Natural killer cell (primary cell): Measurements from ENCODE around the gene PASK. TPM values are rescaled to one million over a fixed set of nuclear protein-coding genes. Genes with fewer than 3 reads are reported as not detected.

Source experiments
- ATAC-seq, 3 donors: fragments of 150-1000 bp in 2 of 3; fragments of 200-7000 bp in 1 of 3; cut with Tn5 transposase; 1 replicate in 1 of 3; 2 replicates in 2 of 3; pipeline ENCODE4 v1.10.0; 2021; ENCODE audit warnings: mild to moderate bottlenecking in 2 of 3, moderate library complexity in 2 of 3
- DNase-seq, 2 donors: peaks; one replicate each; pipeline versions ENCODE4 v3.0.0 to v3.0.0-alpha.2; 2013 to 2021; ENCODE audit warnings: mixed read lengths in 1 of 2
- H3K27ac ChIP-seq: one replicate; pipeline ENCODE4 v1.5.1; 2013; ENCODE audit warnings: mild to moderate bottlenecking, low read length
- H3K27me3 ChIP-seq: one replicate; pipeline ENCODE4 v1.6.1; 2013; ENCODE audit warnings: low read length; ENCODE audit not compliant: control insufficient read depth, insufficient read depth
- H3K36me3 ChIP-seq: one replicate; pipeline ENCODE4 v1.6.1; 2013; ENCODE audit warnings: low read length; ENCODE audit not compliant: control insufficient read depth, insufficient read depth
- H3K4me1 ChIP-seq: one replicate; pipeline ENCODE4 v1.6.1; 2013; ENCODE audit warnings: low read length; ENCODE audit not compliant: control insufficient read depth, insufficient read depth
- H3K4me3 ChIP-seq: one replicate; pipeline ENCODE4 v1.5.1; 2013; ENCODE audit warnings: low read length
- H3K9me3 ChIP-seq: one replicate; pipeline ENCODE4 v1.6.1; 2013; ENCODE audit warnings: low read length; ENCODE audit not compliant: control insufficient read depth, insufficient read depth
- H3K27ac Mint-ChIP-seq, 2 donors: one replicate each; pipeline ENCODE4 v1.8.0; 2022; ENCODE audit warnings: mild to moderate bottlenecking in 2 of 2, mixed read lengths in 2 of 2, moderate library complexity in 1 of 2
- H3K27me3 Mint-ChIP-seq, 2 donors: one replicate each; pipeline ENCODE4 v1.8.0; 2022; ENCODE audit warnings: low read depth in 2 of 2, mixed read lengths in 2 of 2
- H3K36me3 Mint-ChIP-seq: one replicate; pipeline ENCODE4 v1.8.0; 2022; ENCODE audit warnings: mixed read lengths
- H3K4me1 Mint-ChIP-seq, 2 donors: one replicate each; pipeline ENCODE4 v1.8.0; 2022; ENCODE audit warnings: mixed read lengths in 2 of 2
- H3K4me3 Mint-ChIP-seq: one replicate; pipeline ENCODE4 v1.8.0; 2022; ENCODE audit warnings: mild to moderate bottlenecking, moderate library complexity, mixed read lengths
- H3K9me3 Mint-ChIP-seq, 2 donors: one replicate each; pipeline ENCODE4 v1.8.0; 2022; ENCODE audit warnings: mixed read lengths in 2 of 2
- WGBS: methylation state at CpG from one replicate; pipeline ENCODE4 v1.1.7; 2013; ENCODE audit warnings: missing lambda C conversion rate; ENCODE audit not compliant: insufficient coverage; 5-methylcytosine and 5-hydroxymethylcytosine counted together
- intact Hi-C: fragments of 100-400 bp; cut with micrococcal nuclease; formaldehyde crosslinking; loops from one replicate; pipeline ENCODE4 v1.14.2; 2022
- total RNA-seq, 4 donors: library from RNA; stranded (reverse); fragments of 120-200 nt in 1 of 4; gene quantifications; one replicate each; pipeline versions ENCODE4 v1.2.3 to v1.2.4, GENCODE V29; 2013 to 2022
- TF ChIP-seq, protein P1 (sequence below): fragments of 200-600 bp; IDR thresholded peaks from one replicate; pipeline ENCODE4 v1.8.0; 2022; ENCODE audit warnings: antibody characterized with exemption

Gene PASK
- total RNA-seq, 3 donors from 2014 or later (not counting 1 experiment from before 2014, with no cell fraction given): 27.9 to 45.2 (median 36.2) TPM

GRCh38 chr2:241150660-241151530, 1.6 kb upstream of the PASK start:
- no peaks in the 10 kb centered on the region for H3K36me3 Mint-ChIP-seq
- H3K9me3 Mint-ChIP-seq: no peaks in the 10 kb centered on the region
- Histone ChIP-seq H3K9me3 (no peaks in the 10 kb centered on the region), H3K36me3 (peaks cover 6% of the 10 kb centered on the region), H3K27me3 (no peaks in the 10 kb centered on the region), H3K27ac (no peak overlapping the region), H3K4me1 (peaks cover 14% of the 10 kb centered on the region), H3K4me3 (peak overlapping the region; percentile 78)
- intact Hi-C loops: loop anchor here (1.0 kb wide), 1 partner anchor 49 kb away; the partner anchor contains the start of gene MTERF4
- peak overlapping the region; percentile 95 for H3K4me3 Mint-ChIP-seq
- peak overlapping the region; percentile 89 to 90 for H3K27ac Mint-ChIP-seq
- 15% methylated on average over 37 of the region's 37 CpGs for WGBS
- H3K27me3 Mint-ChIP-seq: no peaks in the 10 kb centered on the region
- TF ChIP-seq, protein P1, sequence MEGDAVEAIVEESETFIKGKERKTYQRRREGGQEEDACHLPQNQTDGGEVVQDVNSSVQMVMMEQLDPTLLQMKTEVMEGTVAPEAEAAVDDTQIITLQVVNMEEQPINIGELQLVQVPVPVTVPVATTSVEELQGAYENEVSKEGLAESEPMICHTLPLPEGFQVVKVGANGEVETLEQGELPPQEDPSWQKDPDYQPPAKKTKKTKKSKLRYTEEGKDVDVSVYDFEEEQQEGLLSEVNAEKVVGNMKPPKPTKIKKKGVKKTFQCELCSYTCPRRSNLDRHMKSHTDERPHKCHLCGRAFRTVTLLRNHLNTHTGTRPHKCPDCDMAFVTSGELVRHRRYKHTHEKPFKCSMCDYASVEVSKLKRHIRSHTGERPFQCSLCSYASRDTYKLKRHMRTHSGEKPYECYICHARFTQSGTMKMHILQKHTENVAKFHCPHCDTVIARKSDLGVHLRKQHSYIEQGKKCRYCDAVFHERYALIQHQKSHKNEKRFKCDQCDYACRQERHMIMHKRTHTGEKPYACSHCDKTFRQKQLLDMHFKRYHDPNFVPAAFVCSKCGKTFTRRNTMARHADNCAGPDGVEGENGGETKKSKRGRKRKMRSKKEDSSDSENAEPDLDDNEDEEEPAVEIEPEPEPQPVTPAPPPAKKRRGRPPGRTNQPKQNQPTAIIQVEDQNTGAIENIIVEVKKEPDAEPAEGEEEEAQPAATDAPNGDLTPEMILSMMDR: no peak
- ATAC-seq (no peak), DNase-seq (peak in 1 of 2 donors; percentile 21)
- H3K4me1 Mint-ChIP-seq: peaks cover 34 to 42% of the 10 kb centered on the region in 2 donors

DNA sequence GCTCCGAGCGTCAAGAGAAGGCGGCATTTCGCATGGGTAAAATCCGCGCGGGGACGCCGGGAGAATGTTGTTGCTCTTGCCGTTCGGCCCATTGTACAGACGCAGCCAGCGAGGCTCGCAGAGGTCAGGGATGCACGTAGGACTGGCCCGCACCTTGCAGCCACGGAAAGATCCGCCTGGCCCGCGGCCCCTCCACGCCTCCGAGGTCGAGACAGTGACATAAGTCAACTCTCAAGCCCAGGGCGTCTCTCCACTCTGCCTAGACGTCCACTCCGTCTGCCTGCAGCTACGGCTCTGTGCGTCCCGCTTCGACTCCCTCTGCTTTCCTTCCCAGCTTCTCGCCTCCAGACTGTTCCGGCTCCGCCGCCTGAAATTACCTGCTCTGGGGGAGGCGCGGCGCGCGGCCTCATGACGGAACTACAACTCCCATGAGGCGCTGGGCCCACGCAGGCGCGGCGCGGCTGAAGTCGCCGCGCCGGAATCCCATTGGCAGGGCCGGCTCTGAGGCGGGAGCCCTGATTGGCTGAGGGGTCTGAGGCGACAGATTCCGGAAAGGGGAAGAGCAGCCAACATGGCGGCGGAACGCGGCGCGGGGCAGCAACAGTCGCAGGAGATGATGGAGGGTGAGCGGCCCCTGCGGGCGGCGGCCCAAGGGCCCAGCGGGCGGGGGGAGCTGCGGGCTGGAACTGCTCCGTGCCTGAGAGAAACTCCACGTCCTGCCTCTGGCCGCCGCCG, 820 bp upstream of the PASK start, which contains the start of gene PPP1R7:
Gene PPP1R7 (plus strand): TSS at position 543 of the 735 bp plus-strand sequence. CDS start 29 bp downstream, at position 572.
- H3K4me1 Mint-ChIP-seq: peaks cover 34 to 42% of the 10 kb centered on the region in 2 donors
- Histone ChIP-seq H3K27me3 (no peaks in the 10 kb centered on the region), H3K4me1 (peaks cover 14% of the 10 kb centered on the region), H3K9me3 (no peaks in the 10 kb centered on the region), H3K4me3 (peak within 1 kb of the TSS; percentile 78), H3K36me3 (peaks cover 6% of the 10 kb centered on the region), H3K27ac (peak within 1 kb of the TSS; percentile 6)
- H3K4me3 Mint-ChIP-seq: peak within 1 kb of the TSS; percentile 95
- TF ChIP-seq, protein P1: no peak
- DNase-seq: peak; percentile 89 to 97
- peak; percentile 83 to 89 (median 83) for ATAC-seq
- peak within 1 kb of the TSS; percentile 89 to 90 for H3K27ac Mint-ChIP-seq
- under 1% methylated on average over 73 of the region's 73 CpGs for WGBS
- no peaks in the 10 kb centered on the region for H3K36me3 Mint-ChIP-seq
- intact Hi-C loops: loop anchor here (1.0 to 5.0 kb wide), 2 partner anchors 48 to 207 kb away; partner anchors contain the start of genes FARP2 and MTERF4
- no peaks in the 10 kb centered on the region for H3K27me3 Mint-ChIP-seq
- H3K9me3 Mint-ChIP-seq: no peaks in the 10 kb centered on the region

DNA sequence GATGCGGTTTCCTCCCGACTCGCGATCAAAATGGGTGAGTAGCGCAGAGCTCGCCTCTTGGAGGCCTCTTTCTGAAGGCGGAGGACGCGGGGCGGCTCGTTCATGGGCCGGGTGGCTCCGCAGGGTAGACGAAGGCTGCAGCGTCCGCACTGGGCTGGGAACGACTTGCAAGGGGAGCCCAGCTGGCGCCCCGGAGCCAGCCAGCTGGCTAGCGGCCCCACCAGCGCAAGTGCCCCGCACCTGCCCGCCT, 328 bp upstream of the PASK start:
- H3K9me3 Mint-ChIP-seq: no peaks in the 10 kb centered on the region
- H3K27ac Mint-ChIP-seq: peak overlapping the region; percentile 89 to 90
- TF ChIP-seq, protein P1: no peak
- intact Hi-C loops: loop anchor here (5.0 kb wide), 1 partner anchor 208 kb away; the partner anchor contains the start of gene FARP2
- no peaks in the 10 kb centered on the region for H3K27me3 Mint-ChIP-seq
- ATAC-seq: peak in 2 of 3 donors; percentile 11 to 12
- H3K36me3 Mint-ChIP-seq: no peaks in the 10 kb centered on the region
- Histone ChIP-seq H3K36me3 (peaks cover 5% of the 10 kb centered on the region), H3K27ac (peak overlapping the region; percentile 6), H3K9me3 (no peaks in the 10 kb centered on the region), H3K27me3 (no peaks in the 10 kb centered on the region), H3K4me1 (peaks cover 14% of the 10 kb centered on the region), H3K4me3 (peak overlapping the region; percentile 78)
- peak overlapping the region; percentile 95 for H3K4me3 Mint-ChIP-seq
- peaks cover 34 to 42% of the 10 kb centered on the region in 2 donors for H3K4me1 Mint-ChIP-seq
- WGBS: under 1% methylated on average over 23 of the region's 23 CpGs
- no peak for DNase-seq
